Thoracic aorta (tissue), 2 donors: Measurements from ENCODE around the gene PDE1A. TPM values are rescaled to one million over a fixed set of nuclear protein-coding genes. Genes with fewer than 3 reads are reported as not detected.

Experiments used
- ATAC-seq: fragments of 150-250 bp; one replicate; pipeline ENCODE4 v1.8.0; 2017; ENCODE audit warnings: low read depth; ENCODE audit not compliant: insufficient number of reproducible peaks, low FRiP score
- DNase-seq: peaks from one replicate; pipeline ENCODE4 v3.0.0-alpha.2; 2020; ENCODE audit warnings: low spot score
- H3K27ac ChIP-seq, 2 donors: fragments of 200-600 bp; sonication (generic); 1 replicate in 1 of 2; 2 replicates in 1 of 2; pipeline ENCODE4 v1.5.1; 2016; ENCODE audit warnings: mild to moderate bottlenecking in 2 of 2, moderate library complexity in 2 of 2
- H3K27me3 ChIP-seq: fragments of 200-600 bp; sonication (generic); replicated peaks from 2 replicates; pipeline ENCODE4 v1.6.0; 2016; ENCODE audit warnings: mild to moderate bottlenecking; ENCODE audit not compliant: insufficient read depth
- H3K36me3 ChIP-seq: fragments of 200-600 bp; sonication (generic); one replicate; pipeline ENCODE4 v1.5.1; 2016
- H3K4me1 ChIP-seq, 2 donors: fragments of 200-600 bp; sonication (generic); 1 replicate in 1 of 2; 2 replicates in 1 of 2; pipeline versions ENCODE4 v1.5.1 to v1.6.0; 2016; ENCODE audit warnings: low read depth in 2 of 2, mild to moderate bottlenecking in 1 of 2; ENCODE audit not compliant: control insufficient read depth in 1 of 2
- H3K4me3 ChIP-seq: fragments of 200-600 bp; sonication (generic); 2 replicates; pipeline ENCODE4 v1.5.1; 2016; ENCODE audit warnings: mild to moderate bottlenecking
- H3K9me3 ChIP-seq: fragments of 200-600 bp; sonication (generic); 2 replicates; pipeline ENCODE4 v1.5.1; 2016
- CTCF ChIP-seq: fragments of 200-600 bp; sonication (generic); IDR thresholded peaks from one replicate; pipeline ENCODE4 v1.5.1; 2019; ENCODE audit warnings: antibody characterized with exemption
- total RNA-seq, 2 donors: library from RNA; depleted of rRNA; stranded (reverse); fragments of >200 nt; gene quantifications; one replicate each; pipeline versions ENCODE4 v1.1.0 to v1.2.3, GENCODE V29; 2016

Gene PDE1A
- total RNA-seq, 2 donors from 2014 or later: 31.7 to 35.2 TPM

GRCh38 chr2:182142062-182142461 lies 284.8 kb downstream of the PDE1A start:
- DNase-seq (no peak), ATAC-seq (no peak)
- Histone ChIP-seq H3K4me3 (no peak overlapping the region), H3K27ac (no peak overlapping the region), H3K9me3 (no peaks in the 10 kb centered on the region), H3K27me3 (no peaks in the 10 kb centered on the region), H3K36me3 (no peaks in the 10 kb centered on the region), H3K4me1 (peaks cover 5 to 16% of the 10 kb centered on the region in 2 donors)
- TF ChIP-seq CTCF: no peak

DNA sequence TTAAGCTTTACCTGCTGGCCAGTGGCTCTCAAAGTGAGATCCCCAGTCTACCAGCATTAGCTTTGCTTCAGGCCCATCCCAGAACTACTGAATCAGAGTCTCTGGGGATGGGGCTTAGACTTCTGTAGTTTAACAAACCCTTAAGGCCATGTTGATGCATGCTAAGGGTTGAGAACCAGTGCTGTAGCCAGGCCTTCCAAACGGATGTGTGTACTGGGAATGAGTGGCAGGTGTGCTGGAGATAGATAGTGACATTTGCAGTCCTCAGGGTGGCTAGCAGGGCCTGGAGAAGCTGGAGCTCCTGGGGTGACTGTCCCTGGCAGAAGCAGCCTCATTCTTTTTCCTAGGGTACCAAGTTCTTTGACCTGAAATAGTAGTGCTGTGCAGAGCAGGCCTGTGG lies 292.6 kb downstream of the PDE1A start:
- no peaks in the 10 kb centered on the region for H3K9me3 ChIP-seq
- no peak for ATAC-seq
- no peaks in the 10 kb centered on the region for H3K27me3 ChIP-seq
- no peak overlapping the region for H3K27ac ChIP-seq
- no peaks in the 10 kb centered on the region for H3K36me3 ChIP-seq
- DNase-seq: no peak
- peaks cover 22 to 44% of the 10 kb centered on the region in 2 donors for H3K4me1 ChIP-seq
- TF ChIP-seq CTCF: no peak
- no peak overlapping the region for H3K4me3 ChIP-seq

DNA sequence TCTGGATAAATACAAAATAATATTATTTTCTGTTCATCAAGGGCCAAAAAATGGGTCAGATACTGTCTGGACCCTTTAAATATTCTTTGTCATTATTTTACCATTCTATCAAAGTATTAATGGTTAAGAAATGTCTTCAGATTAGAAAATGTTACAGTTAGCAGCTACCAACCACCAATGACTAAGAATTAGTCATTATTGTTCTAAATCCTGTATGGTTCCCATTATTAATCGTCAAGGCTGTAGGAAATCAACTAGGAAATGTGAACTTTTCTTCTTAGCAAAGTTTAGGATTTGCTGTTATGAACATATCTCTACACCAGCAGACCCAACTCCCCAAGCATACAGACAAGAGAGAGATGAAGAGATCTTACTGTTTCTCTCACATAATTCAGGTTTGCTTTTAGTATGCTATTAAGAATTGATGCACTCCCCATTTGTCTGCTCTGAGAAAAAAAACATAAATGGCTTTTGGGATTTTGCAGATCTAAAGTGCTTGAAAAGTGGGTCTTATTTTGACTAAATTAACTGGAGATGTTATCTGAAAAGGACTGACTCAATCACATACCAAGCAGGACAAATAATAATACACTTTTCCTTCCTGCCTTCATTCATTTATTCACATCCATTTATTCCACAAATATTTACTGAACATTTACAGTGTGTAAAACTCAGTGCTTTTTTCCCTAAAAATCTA lies 293.5 kb downstream of the PDE1A start:
- H3K4me3 ChIP-seq: no peak overlapping the region
- TF ChIP-seq CTCF: no peak
- peaks cover 26 to 53% of the 10 kb centered on the region in 2 donors for H3K4me1 ChIP-seq
- no peaks in the 10 kb centered on the region for H3K9me3 ChIP-seq
- H3K27ac ChIP-seq: peak overlapping the region in 1 of 2 donors; percentile 27
- no peak for ATAC-seq
- no peak for DNase-seq
- no peaks in the 10 kb centered on the region for H3K27me3 ChIP-seq
- H3K36me3 ChIP-seq: no peaks in the 10 kb centered on the region

- Histone ChIP-seq H3K36me3 (no peaks in the 10 kb centered on the region), H3K4me3 (no peak overlapping the region), H3K27ac (no peak overlapping the region), H3K9me3 (no peaks in the 10 kb centered on the region), H3K27me3 (no peaks in the 10 kb centered on the region), H3K4me1 (peaks cover 26 to 59% of the 10 kb centered on the region in 2 donors)
- no peak for TF ChIP-seq CTCF
- ATAC-seq (no peak), DNase-seq (no peak)
These were observed 294.2 kb downstream of the PDE1A start for GRCh38 chr2:182132605-182133004.

DNA sequence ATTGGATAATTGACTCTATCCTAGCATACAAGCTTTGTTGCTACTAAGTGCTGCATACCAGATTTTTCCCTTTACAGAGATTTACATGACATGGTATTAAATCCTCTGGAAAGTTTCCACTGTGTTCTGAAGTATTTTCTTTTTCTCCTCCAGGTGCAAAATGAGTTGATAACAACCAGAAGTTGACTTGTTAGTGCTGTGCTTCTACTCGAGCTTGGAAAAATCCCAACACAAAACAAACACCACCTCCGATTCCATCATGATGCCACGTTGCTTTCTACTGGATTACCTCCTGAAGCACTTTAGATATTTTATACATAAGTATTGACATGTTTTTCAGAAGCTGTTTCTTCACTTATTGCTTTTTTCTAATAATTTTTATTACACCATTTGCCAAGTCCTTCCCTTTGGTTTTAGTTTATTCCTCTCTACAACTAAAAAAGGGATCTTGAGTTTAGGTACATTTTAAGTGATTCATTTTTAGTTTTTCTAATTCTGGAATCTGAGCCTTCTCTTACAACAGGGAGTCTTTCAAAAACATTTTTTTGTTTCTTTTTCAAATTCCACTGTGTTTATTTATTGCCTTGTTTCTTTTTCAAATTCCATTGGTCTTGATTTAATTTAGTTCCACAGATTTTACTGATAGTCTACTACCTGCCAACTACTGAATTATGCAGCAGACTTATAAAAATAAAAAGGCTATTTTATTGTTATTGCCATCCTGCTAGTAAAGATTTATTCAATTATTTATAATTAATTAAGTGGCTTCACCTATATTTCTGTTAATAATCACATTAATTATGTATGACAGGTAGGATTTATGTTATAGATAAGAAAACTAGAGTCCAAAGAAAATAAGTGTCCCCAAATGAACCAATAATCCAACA lies 297.8 kb downstream of the PDE1A start:
- H3K27me3 ChIP-seq: no peaks in the 10 kb centered on the region
- DNase-seq: no peak
- H3K36me3 ChIP-seq: no peaks in the 10 kb centered on the region
- peak overlapping the region; percentile 39 for H3K4me3 ChIP-seq
- no peak overlapping the region for H3K27ac ChIP-seq
- TF ChIP-seq CTCF: no peak
- ATAC-seq: no peak
- no peaks in the 10 kb centered on the region for H3K9me3 ChIP-seq
- H3K4me1 ChIP-seq: peaks cover 26 to 53% of the 10 kb centered on the region in 2 donors
